Activated naive CD4-positive, alpha-beta T cell treated with Interleukin-2 at 50 U/mL for 16 hours (primary cell): Measurements from ENCODE around the gene LRP5.
"Not testable (repeated sequence)": the region's sequence is repeated elsewhere in the genome, so short reads cannot be mapped to it uniquely, and the experiment has no call there.

Experiments
- DNase-seq: peaks from one replicate; pipeline ENCODE4 v3.0.0-alpha.2; 2020

The LRP5 gene

GRCh38 chr11:68471360-68472340, 159.3 kb downstream of the LRP5 start:
- peak; percentile 57 for DNase-seq

- no peak for DNase-seq
Observed at GRCh38 chr11:68472778-68473177, 160.4 kb downstream of the LRP5 start.

DNA sequence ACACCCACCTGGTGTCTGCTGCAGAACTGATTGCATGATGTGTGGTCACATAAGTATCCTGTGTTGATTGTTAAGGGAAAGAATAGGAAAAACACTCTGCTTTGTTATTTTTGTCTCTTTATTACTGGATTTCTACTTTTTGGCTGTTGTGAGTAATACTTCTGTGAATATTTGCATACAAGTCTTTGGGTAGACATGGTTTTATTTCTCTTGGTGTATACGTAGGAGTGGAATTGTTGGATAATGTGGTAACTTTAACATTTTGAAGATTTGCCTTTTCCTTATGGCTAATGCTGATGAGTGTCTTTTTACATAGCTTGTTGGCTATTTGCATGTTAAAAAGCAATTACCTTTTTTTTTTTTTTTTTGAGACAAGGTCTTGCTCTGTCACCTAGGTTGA, 161.3 kb downstream of the LRP5 start:
- no peak for DNase-seq

- not testable (repeated sequence) for DNase-seq
Observed at GRCh38 chr11:68475626-68476025, 163.2 kb downstream of the LRP5 start.

DNA sequence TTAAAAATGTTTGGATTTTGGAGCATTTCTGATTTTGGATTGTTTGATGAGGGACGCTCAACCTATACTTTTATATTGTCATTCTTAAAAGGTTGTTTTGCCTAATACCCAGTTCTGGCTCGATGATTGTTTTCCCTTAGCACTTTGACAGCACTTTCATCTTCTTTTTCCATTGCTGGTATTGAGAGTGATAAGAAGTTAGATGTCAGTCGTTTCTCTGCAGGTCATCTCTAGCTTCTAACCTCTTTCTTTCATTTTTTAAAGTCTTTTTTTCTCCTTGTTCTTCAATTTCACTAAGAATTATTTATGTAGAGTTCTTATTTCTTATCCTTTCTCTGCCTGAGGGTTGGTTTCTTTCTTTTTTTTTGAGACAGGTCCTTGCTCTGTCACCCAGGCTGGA, 167.0 kb downstream of the LRP5 start:
- DNase-seq, result no peak

- DNase-seq, result no peak
Observed at GRCh38 chr11:68480193-68480592, 167.8 kb downstream of the LRP5 start.

DNA sequence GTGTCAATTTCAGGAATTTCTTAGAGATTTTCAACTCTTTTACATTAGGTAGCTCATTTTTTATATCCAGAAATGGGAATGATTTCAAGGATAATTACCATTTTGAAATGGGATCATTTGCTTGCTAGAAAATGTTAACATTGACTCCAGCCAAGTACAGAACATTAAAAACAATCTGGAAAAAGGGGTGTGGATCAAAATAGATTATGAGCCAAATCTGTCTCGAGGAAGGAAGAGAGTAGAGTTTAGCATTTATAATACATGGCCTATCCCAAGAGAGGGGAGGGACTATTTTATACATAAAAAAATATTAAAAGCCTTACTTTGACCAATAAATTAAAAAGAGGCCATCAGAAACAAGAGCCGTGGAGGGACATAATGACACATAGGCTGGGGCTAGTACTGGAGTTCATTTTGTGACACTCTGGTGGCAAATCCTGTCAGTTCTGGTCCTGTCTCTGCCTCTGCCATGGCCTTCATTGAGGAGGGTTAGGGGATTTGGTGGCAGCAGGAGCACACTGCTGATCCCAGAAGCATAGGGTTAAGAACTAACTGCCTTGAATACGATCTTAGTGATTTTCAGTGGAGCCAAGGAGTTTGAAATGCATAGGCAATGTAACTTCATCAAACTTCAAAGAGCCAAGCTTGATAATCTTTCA, 168.6 kb downstream of the LRP5 start:
- DNase-seq, result no peak

DNA sequence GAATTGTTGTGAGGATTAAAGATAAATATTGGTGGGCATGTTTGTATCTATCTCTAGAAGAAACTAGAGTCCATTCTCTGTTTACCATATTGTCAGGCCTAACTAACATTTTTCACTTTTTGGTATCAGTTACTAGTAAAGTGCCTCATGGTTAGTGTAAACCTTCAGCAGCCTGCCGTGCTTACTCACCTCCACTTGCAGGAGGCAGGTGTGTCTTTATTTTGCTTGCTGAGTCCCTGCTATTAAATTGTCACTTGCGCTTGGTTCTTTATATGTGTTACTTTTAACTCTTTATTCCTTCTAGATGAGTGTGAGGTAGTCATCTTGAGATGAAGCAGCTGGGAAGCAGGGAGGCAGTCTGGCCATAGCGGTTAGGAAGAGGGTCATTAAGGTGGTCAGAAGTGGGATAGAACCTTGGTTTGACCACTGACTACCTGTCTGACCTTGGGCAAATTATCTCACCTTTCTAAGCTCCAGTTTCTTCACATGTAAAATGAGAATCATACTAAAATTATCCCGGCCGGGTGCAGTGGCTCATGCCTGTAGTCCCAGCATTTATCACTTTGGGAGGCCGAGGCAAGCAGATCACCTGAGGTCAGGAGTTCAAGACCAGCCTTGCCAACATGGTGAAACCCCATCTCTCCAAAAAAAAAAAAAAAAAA, 169.3 kb downstream of the LRP5 start:
- DNase-seq, result no peak

DNA sequence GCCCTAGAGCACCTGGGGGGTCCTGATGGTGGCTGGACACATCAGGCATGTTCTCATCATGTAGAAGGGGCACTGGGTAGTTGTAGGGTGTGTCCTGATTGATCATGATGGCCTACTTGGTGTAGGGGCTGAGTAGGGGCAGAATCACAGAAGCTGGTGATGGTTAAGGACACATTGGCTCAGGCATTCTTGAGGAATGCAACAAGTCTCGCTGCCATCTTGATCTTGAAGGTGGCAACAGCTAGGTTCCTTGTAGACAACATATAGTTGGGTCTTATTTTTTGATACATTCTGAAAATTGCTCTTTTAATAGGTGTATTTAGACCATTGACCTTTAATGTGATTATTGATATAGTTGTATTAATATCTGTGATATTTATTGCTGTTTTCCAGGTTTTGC, 176.2 kb downstream of the LRP5 start:
- DNase-seq, result no peak

- no peak for DNase-seq
Observed at GRCh38 chr11:68495220-68495729, 182.9 kb downstream of the LRP5 start.

DNA sequence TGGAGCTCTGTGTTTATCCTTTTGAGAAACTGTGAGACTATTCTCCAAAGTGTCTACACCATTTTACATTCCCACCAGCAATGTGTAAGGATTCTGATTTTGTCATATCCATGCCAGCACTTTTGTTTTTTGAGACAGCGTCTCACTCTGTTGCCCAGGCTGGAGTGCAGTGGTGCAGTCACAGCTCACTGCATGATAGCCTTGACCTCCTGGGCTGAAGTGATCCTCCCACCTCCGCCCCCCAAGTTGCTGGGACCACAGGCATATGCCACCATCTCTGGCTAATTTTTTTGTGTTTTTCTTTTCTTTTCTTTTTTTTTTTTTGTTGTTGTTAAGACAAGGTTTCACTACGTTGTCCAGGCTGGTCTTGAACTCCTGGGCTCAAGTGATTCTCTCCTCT, 183.5 kb downstream of the LRP5 start:
- no peak for DNase-seq

- DNase-seq, result no peak
Observed at GRCh38 chr11:68497761-68498160, 185.4 kb downstream of the LRP5 start.

- DNase-seq, result no peak
Observed at GRCh38 chr11:68498321-68498720, 185.9 kb downstream of the LRP5 start.
